ENCODE data around the gene RXFP1.

DNA sequence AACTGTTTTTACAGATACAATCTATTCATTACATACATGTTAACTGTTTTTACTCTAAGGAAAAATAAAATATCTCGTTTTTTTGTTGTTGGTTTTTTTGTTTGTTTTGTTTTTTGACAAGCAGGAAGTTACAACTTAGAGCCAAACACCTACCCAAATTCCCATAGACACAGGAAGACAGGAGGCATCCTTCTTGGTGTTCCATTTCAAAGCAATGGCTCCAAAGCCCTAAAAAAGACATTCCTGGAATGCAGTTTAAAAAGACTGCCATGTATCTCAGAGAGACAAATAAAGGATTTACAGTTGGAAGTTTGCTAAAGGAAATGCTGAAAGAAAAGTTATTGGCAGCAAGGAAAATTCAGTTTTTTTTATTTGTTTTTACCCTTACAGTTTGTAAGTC lies 167.1 kb downstream of the RXFP1 start:
- TF ChIP-seq POLR2A (IDR thresholded peaks at IDR 0.05), result no peak
- TF ChIP-seq, protein P1, sequence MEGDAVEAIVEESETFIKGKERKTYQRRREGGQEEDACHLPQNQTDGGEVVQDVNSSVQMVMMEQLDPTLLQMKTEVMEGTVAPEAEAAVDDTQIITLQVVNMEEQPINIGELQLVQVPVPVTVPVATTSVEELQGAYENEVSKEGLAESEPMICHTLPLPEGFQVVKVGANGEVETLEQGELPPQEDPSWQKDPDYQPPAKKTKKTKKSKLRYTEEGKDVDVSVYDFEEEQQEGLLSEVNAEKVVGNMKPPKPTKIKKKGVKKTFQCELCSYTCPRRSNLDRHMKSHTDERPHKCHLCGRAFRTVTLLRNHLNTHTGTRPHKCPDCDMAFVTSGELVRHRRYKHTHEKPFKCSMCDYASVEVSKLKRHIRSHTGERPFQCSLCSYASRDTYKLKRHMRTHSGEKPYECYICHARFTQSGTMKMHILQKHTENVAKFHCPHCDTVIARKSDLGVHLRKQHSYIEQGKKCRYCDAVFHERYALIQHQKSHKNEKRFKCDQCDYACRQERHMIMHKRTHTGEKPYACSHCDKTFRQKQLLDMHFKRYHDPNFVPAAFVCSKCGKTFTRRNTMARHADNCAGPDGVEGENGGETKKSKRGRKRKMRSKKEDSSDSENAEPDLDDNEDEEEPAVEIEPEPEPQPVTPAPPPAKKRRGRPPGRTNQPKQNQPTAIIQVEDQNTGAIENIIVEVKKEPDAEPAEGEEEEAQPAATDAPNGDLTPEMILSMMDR (IDR thresholded peaks at IDR 0.05 in 4 of 5, conservative IDR thresholded peaks at IDR 0.05 in 1 of 5), result no peak
